ENCODE measurements around the gene UXS1.

Gene UXS1

DNA sequence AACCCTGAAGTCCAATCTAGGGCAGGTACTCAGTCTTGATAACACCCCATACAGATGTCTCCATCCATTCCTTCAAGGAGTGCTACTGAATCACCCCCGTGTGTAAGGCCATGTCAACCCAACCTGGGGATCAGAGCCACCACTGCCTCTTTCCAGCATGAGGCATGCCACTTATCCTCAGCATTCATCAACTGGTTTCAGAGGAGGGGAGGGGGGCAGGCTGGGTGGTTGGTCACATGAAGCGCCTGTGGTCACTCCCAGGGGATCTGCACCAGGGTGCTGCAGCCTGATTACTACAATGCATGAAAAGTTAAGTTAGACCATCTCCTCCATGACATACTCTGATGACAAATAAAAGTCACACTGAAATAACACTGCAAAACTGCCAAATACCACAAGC, 65.0 kb downstream of the UXS1 start:
- DNase-seq (ENCODE audit: extremely low spot score): no peak
- POLR2A ChIA-PET: no interaction called here
- CTCF ChIA-PET: no interaction called here
- TF ChIP-seq SP1 (IDR thresholded peaks at IDR 0.05): no peak
- TF ChIP-seq PKNOX1 (IDR thresholded peaks at IDR 0.05): no peak
- no peak for TF ChIP-seq FOXM1 (IDR thresholded peaks at IDR 0.05; ENCODE audit: borderline replicate concordance)
- no peak for TF ChIP-seq TARDBP (IDR thresholded peaks at IDR 0.05)
- no peak for TF ChIP-seq ZNF384 (IDR thresholded peaks at IDR 0.05)
- TF ChIP-seq LEF1 (IDR thresholded peaks at IDR 0.05; ENCODE audit: borderline replicate concordance): no peak
- TF ChIP-seq SUZ12 (IDR thresholded peaks at IDR 0.05): no peak
- no peak for TF ChIP-seq CTBP1 (IDR thresholded peaks at IDR 0.05; ENCODE audit: borderline replicate concordance)
- no peak for TF ChIP-seq FOXK2 (IDR thresholded peaks at IDR 0.05)
- TF ChIP-seq NFRKB (IDR thresholded peaks at IDR 0.05): no peak
- TF ChIP-seq L3MBTL2 (conservative IDR thresholded peaks at IDR 0.05): no peak
- TF ChIP-seq HDGF (IDR thresholded peaks at IDR 0.05; ENCODE audit: borderline replicate concordance): no peak
- TF ChIP-seq FOXA1 (IDR thresholded peaks at IDR 0.05): no peak
- TF ChIP-seq ARNT (IDR thresholded peaks at IDR 0.05): no peak

DNA sequence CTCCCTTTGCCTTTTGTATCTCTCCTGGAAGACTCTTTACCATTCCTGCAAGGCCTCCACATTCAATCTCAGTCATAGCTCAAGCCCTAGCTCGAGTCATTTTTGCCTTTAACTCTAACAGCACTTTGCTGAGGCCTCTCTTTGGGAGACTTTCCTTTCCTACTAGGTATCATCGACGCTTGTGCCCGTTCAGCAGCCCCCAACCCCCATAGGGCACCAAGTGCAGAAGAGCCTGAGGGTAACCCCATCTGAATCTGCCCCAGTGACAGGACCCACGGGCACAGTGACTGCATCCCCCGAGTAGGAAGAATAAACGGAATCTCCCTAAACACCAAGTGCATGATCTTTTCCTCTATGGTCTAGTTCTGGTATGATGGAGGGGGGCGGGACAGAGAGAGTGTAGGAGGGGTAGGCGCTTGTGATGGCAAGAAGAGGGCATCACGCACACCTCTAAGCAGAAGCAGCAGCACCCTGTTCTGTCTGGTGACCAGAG, 66.3 kb downstream of the UXS1 start:
- CTCF ChIA-PET: no interaction called here
- POLR2A ChIA-PET: no interaction called here
- TF ChIP-seq FOXK2 (IDR thresholded peaks at IDR 0.05) (no peak), ELF4 (IDR thresholded peaks at IDR 0.05) (no peak), L3MBTL2 (conservative IDR thresholded peaks at IDR 0.05) (no peak), ZNF384 (IDR thresholded peaks at IDR 0.05) (no peak), LEF1 (IDR thresholded peaks at IDR 0.05; ENCODE audit: borderline replicate concordance) (no peak), TARDBP (IDR thresholded peaks at IDR 0.05) (no peak), SUZ12 (IDR thresholded peaks at IDR 0.05) (no peak), PKNOX1 (IDR thresholded peaks at IDR 0.05) (no peak), HDGF (IDR thresholded peaks at IDR 0.05; ENCODE audit: borderline replicate concordance) (no peak), FOXA1 (IDR thresholded peaks at IDR 0.05) (no peak), NFRKB (IDR thresholded peaks at IDR 0.05) (no peak), ARNT (IDR thresholded peaks at IDR 0.05) (no peak), CTBP1 (IDR thresholded peaks at IDR 0.05; ENCODE audit: borderline replicate concordance) (no peak), SP1 (IDR thresholded peaks at IDR 0.05) (no peak), FOXM1 (IDR thresholded peaks at IDR 0.05; ENCODE audit: borderline replicate concordance) (no peak), BHLHE40 (IDR thresholded peaks at IDR 0.05; ENCODE audit: borderline replicate concordance) (no peak)
- DNase-seq (ENCODE audit: extremely low spot score): no peak

DNA sequence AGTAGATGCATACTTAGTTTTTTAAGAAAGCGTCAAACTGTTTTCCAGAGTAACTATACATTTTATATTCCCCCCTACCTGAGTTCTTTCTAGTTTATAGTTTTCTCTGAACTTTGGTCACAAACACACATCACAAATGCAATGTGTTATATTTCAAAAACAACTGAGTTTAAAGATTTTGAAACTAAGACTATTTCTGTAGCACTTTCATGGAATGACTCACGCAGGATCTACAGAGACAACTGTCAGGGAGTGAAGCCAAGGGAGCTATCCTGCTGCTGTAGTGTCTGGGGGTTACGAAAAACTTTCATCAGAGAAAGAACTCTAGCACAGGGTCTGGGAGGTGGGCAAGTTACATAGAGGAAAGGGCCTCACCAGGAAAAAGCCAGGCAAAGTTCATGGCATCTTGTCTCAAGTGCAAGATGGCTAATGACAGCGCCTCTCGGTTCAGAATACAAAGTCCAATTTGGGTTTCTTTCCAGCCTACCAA, 66.8 kb downstream of the UXS1 start:
- DNase-seq (ENCODE audit: extremely low spot score): no peak
- TF ChIP-seq FOXA1 (IDR thresholded peaks at IDR 0.05): no peak
- no peak for TF ChIP-seq ARNT (IDR thresholded peaks at IDR 0.05)
- TF ChIP-seq ELF4 (IDR thresholded peaks at IDR 0.05): no peak
- TF ChIP-seq FOXM1 (IDR thresholded peaks at IDR 0.05; ENCODE audit: borderline replicate concordance): no peak
- TF ChIP-seq L3MBTL2 (conservative IDR thresholded peaks at IDR 0.05): no peak
- no peak for TF ChIP-seq BHLHE40 (IDR thresholded peaks at IDR 0.05; ENCODE audit: borderline replicate concordance)
- TF ChIP-seq SUZ12 (IDR thresholded peaks at IDR 0.05): no peak
- TF ChIP-seq CTBP1 (IDR thresholded peaks at IDR 0.05; ENCODE audit: borderline replicate concordance): no peak
- TF ChIP-seq SP1 (IDR thresholded peaks at IDR 0.05): no peak
- ChIA-PET POLR2A (no interaction called here), CTCF (no interaction called here)

- no peak for TF ChIP-seq L3MBTL2 (conservative IDR thresholded peaks at IDR 0.05)
- TF ChIP-seq ARNT (IDR thresholded peaks at IDR 0.05): no peak
- ChIA-PET CTCF (no interaction called here), POLR2A (no interaction called here)
- DNase-seq (ENCODE audit: extremely low spot score): no peak
Observed at GRCh38 chr2:106126705-106127281, 67.3 kb downstream of the UXS1 start.

- POLR2A ChIA-PET: no interaction called here
- CTCF ChIA-PET: no interaction called here
- DNase-seq (ENCODE audit: extremely low spot score): no peak
- TF ChIP-seq FOXM1 (IDR thresholded peaks at IDR 0.05; ENCODE audit: borderline replicate concordance): no peak
- TF ChIP-seq SP1 (IDR thresholded peaks at IDR 0.05): no peak
- TF ChIP-seq ARNT (IDR thresholded peaks at IDR 0.05): no peak
- TF ChIP-seq BHLHE40 (IDR thresholded peaks at IDR 0.05; ENCODE audit: borderline replicate concordance): no peak
- TF ChIP-seq ELF4 (IDR thresholded peaks at IDR 0.05): no peak
- no peak for TF ChIP-seq NFRKB (IDR thresholded peaks at IDR 0.05)
- TF ChIP-seq L3MBTL2 (conservative IDR thresholded peaks at IDR 0.05): no peak
- no peak for TF ChIP-seq HDGF (IDR thresholded peaks at IDR 0.05; ENCODE audit: borderline replicate concordance)
- no peak for TF ChIP-seq PKNOX1 (IDR thresholded peaks at IDR 0.05)
- TF ChIP-seq TARDBP (IDR thresholded peaks at IDR 0.05): no peak
- no peak for TF ChIP-seq ZNF384 (IDR thresholded peaks at IDR 0.05)
- no peak for TF ChIP-seq FOXA1 (IDR thresholded peaks at IDR 0.05)
Observed at GRCh38 chr2:106126295-106126694, 67.8 kb downstream of the UXS1 start.

DNA sequence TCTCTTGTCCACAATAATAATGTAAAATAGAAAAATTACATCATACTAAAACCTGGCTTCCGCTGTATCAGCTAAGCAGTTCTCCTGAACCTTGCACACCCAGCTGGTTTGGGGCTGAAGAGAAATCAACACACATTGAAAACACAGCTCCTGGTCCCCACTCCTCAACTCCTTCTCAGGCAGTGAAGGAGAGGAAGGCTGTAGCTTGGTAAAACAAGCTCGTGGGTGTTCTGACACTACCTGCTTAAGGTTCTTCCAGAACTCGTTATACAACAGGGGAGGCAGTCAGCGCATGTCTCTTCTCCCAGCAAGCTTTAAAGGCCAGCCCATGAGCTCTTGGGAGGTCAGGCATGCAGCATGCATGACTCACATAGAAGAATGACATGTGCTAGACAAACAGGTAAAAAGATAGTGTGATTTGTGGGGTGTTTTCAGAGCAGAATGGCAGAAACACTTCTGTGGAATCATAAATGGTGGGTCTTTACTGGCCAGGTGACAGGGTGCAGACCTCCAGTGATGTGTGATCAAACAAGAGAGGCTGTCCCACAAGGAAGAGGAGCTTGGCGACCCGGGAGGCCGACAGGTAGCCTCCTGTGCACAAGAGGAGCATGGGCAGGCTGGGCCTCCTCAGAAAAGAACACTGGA, 69.1 kb downstream of the UXS1 start:
- ChIA-PET POLR2A (no interaction called here), CTCF (no interaction called here)
- no peak for DNase-seq (ENCODE audit: extremely low spot score)
- TF ChIP-seq FOXA1 (IDR thresholded peaks at IDR 0.05) (no peak), SUZ12 (IDR thresholded peaks at IDR 0.05) (no peak), ZNF384 (IDR thresholded peaks at IDR 0.05) (no peak), CTBP1 (IDR thresholded peaks at IDR 0.05; ENCODE audit: borderline replicate concordance) (no peak), TARDBP (IDR thresholded peaks at IDR 0.05) (no peak), LEF1 (IDR thresholded peaks at IDR 0.05; ENCODE audit: borderline replicate concordance) (no peak), FOXM1 (IDR thresholded peaks at IDR 0.05; ENCODE audit: borderline replicate concordance) (no peak), BHLHE40 (IDR thresholded peaks at IDR 0.05; ENCODE audit: borderline replicate concordance) (no peak), FOXK2 (IDR thresholded peaks at IDR 0.05) (no peak), NFRKB (IDR thresholded peaks at IDR 0.05) (no peak), HDGF (IDR thresholded peaks at IDR 0.05; ENCODE audit: borderline replicate concordance) (no peak), ARNT (IDR thresholded peaks at IDR 0.05) (no peak), PKNOX1 (IDR thresholded peaks at IDR 0.05) (no peak), L3MBTL2 (conservative IDR thresholded peaks at IDR 0.05) (no peak), SP1 (IDR thresholded peaks at IDR 0.05) (no peak), ELF4 (IDR thresholded peaks at IDR 0.05) (no peak)

Data from HEK293T (cell line).